IMR-90 (cell line): ENCODE results near the gene CLDN15. TPM values are rescaled to one million over a fixed set of nuclear protein-coding genes. Genes with fewer than 3 reads are reported as not detected.

Experiments used
- ATAC-seq: fragments of 200-7000 bp; cut with Tn5 transposase; 2 replicates; pipeline ENCODE4 v1.9.1; 2020; ENCODE audit warnings: low read depth, mild to moderate bottlenecking, moderate library complexity
- BruUV-seq: library from RNA; stranded (reverse); fragments of 400-500 nt; replicated peaks from 2 replicates; lab custom pipeline; 2021; lab: Mats Ljungman, UMichigan
- CTCF ChIA-PET: fragments of 300-600 bp; formaldehyde crosslinking; extraction: SDS; loops from one replicate; lab custom pipeline; 2021; ENCODE audit warnings: antibody characterized with exemption; lab: Yijun Ruan, JAX
- POLR2A ChIA-PET: fragments of 300-600 bp; sonication (Branson Sonifier 250); formaldehyde crosslinking; loops from one replicate; lab custom pipeline; 2022; ENCODE audit warnings: antibody characterized with exemption; ENCODE audit not compliant: unreplicated experiment; lab: Charles Lee
- DNase-seq: peaks from one replicate; pipeline ENCODE4 v3.0.0; 2013
- H2AFZ ChIP-seq: replicated peaks from 2 replicates; pipeline ENCODE3; 2013; ENCODE audit warnings: low read length, mild to moderate bottlenecking; ENCODE audit not compliant: poor library complexity
- H2AK5ac ChIP-seq: 2 replicates; pipeline ENCODE4 v1.6.1; 2013; ENCODE audit warnings: low read depth, low read length, inconsistent platforms
- H2AK9ac ChIP-seq: replicated peaks from 2 replicates; pipeline ENCODE3; 2013; ENCODE audit warnings: mild to moderate bottlenecking, low read depth, low read length, moderate library complexity; ENCODE audit not compliant: poor library complexity
- H2BK120ac ChIP-seq: 2 replicates; pipeline ENCODE4 v1.6.1; 2013; ENCODE audit warnings: low read depth, low read length, inconsistent platforms
- H2BK15ac ChIP-seq: 3 replicates; pipeline ENCODE4 v1.6.1; 2013; ENCODE audit warnings: low read depth, low read length, inconsistent platforms
- H2BK20ac ChIP-seq: 2 replicates; pipeline ENCODE4 v1.6.1; 2013; ENCODE audit warnings: low read depth, mild to moderate bottlenecking, inconsistent platforms, low read length, moderate library complexity
- H2BK5ac ChIP-seq: 2 replicates; pipeline ENCODE4 v1.6.1; 2013; ENCODE audit warnings: mild to moderate bottlenecking, low read depth, low read length, inconsistent platforms; ENCODE audit not compliant: poor library complexity, severe bottlenecking
- H3K14ac ChIP-seq: replicated peaks from 2 replicates; pipeline ENCODE4 v1.6.1; 2013; ENCODE audit warnings: low read depth, low read length, inconsistent platforms
- H3K18ac ChIP-seq: 2 replicates; pipeline ENCODE4 v1.6.1; 2013; ENCODE audit warnings: low read depth, low read length, control low read depth
- H3K23ac ChIP-seq: 2 replicates; pipeline ENCODE4 v1.6.1; 2013; ENCODE audit warnings: low read depth, low read length, inconsistent platforms
- H3K27ac ChIP-seq: 2 replicates; pipeline ENCODE4 v1.5.1; 2013; ENCODE audit warnings: mild to moderate bottlenecking, control low read depth, low read length; ENCODE audit not compliant: insufficient read depth
- H3K27me3 ChIP-seq: 2 replicates; pipeline ENCODE4 v1.6.1; 2013; ENCODE audit warnings: low read length; ENCODE audit not compliant: control insufficient read depth, insufficient read depth
- H3K36me3 ChIP-seq: 2 replicates; pipeline ENCODE4 v1.6.1; 2013; ENCODE audit warnings: low read length, mixed read lengths; ENCODE audit not compliant: control insufficient read depth, insufficient read depth
- H3K4ac ChIP-seq: 2 replicates; pipeline ENCODE4 v1.6.1; 2013; ENCODE audit warnings: low read depth, low read length, inconsistent platforms
- H3K4me1 ChIP-seq: 2 replicates; pipeline ENCODE4 v1.6.1; 2013; ENCODE audit warnings: low read length, mixed read lengths; ENCODE audit not compliant: control insufficient read depth, insufficient read depth
- H3K4me2 ChIP-seq: 2 replicates; pipeline ENCODE4 v1.6.1; 2013; ENCODE audit warnings: low read depth, mild to moderate bottlenecking, control low read depth, low read length, moderate library complexity
- H3K4me3 ChIP-seq: 2 replicates; pipeline ENCODE4 v1.5.1; 2013; ENCODE audit warnings: low read depth, mild to moderate bottlenecking, control low read depth, low read length, moderate library complexity; ENCODE audit not compliant: insufficient read depth
- H3K56ac ChIP-seq: 2 replicates; pipeline ENCODE4 v1.6.1; 2013; ENCODE audit warnings: low read length, inconsistent platforms; ENCODE audit not compliant: insufficient read depth; ENCODE audit errors: extremely low read depth
- H3K79me1 ChIP-seq, 2 experiments: 2 replicates each; pipeline ENCODE4 v1.6.1; 2013; ENCODE audit warnings: low read length in 2 of 2, inconsistent platforms in 1 of 2, low read depth in 1 of 2
- H3K9ac ChIP-seq: 2 replicates; pipeline ENCODE4 v1.6.1; 2013; ENCODE audit warnings: low read depth, low read length, control low read depth
- H3K9me1 ChIP-seq: 2 replicates; pipeline ENCODE4 v1.6.1; 2013; ENCODE audit warnings: low read length, inconsistent platforms; ENCODE audit not compliant: insufficient read depth
- H3K9me3 ChIP-seq: 2 replicates; pipeline ENCODE4 v1.6.1; 2013; ENCODE audit warnings: low read length; ENCODE audit not compliant: control insufficient read depth, insufficient read depth
- H4K20me1 ChIP-seq: 2 replicates; pipeline ENCODE4 v1.6.1; 2013; ENCODE audit warnings: low read length, inconsistent platforms; ENCODE audit not compliant: insufficient read depth
- H4K5ac ChIP-seq: 2 replicates; pipeline ENCODE4 v1.6.1; 2013; ENCODE audit warnings: mild to moderate bottlenecking, low read depth, low read length, control low read depth
- H4K8ac ChIP-seq, 2 experiments: 2 replicates each; pipeline ENCODE4 v1.6.1; 2013; ENCODE audit warnings: low read depth in 2 of 2, low read length in 2 of 2, control low read depth in 1 of 2, inconsistent platforms in 1 of 2
- H4K91ac ChIP-seq: 2 replicates; pipeline ENCODE4 v1.6.1; 2013; ENCODE audit warnings: low read depth, low read length, inconsistent platforms; ENCODE audit not compliant: insufficient read depth
- WGBS, 2 experiments: methylation state at CpG; one replicate each; pipeline versions ENCODE4 v1.1.5 to v1.1.7; 2013; ENCODE audit warnings: missing lambda C conversion rate in 2 of 2; ENCODE audit not compliant: insufficient read length in 1 of 2; ENCODE audit errors: extremely low coverage in 2 of 2; 5-methylcytosine and 5-hydroxymethylcytosine counted together
- dilution Hi-C: fragments of 300-500 bp; cut with HindIII; formaldehyde crosslinking; loops from one replicate; pipeline ENCODE4 v1.14.3; 2018; ENCODE audit warnings: low sequenced_read_pairs; ENCODE audit not compliant: unreplicated experiment
- in situ Hi-C: fragments of 300-500 bp; cut with MboI; formaldehyde crosslinking; loops from 3 replicates; pipeline ENCODE4 v1.14.3; 2019; ENCODE audit warnings: low sequenced_read_pairs, inconsistent platforms, mixed read lengths
- intact Hi-C: fragments of 100-400 bp; cut with micrococcal nuclease; formaldehyde crosslinking; loops from 2 replicates; pipeline ENCODE4 v1.10.0; 2022
- polyA plus RNA-seq, 3 experiments: library from polyadenylated mRNA; depleted of rRNA; stranded (reverse); fragments of >200 nt; gene quantifications; 2 replicates each; pipeline ENCODE4 v1.2.3, GENCODE V29; 2012; ENCODE audit warnings: low replicate concordance in 1 of 3
- total RNA-seq: library from RNA; depleted of rRNA; stranded (reverse); fragments of >200 nt; gene quantifications from 2 replicates; pipeline ENCODE4 v1.2.3, GENCODE V29; 2012
- TF ChIP-seq, protein P1 (sequence below): conservative IDR thresholded peaks from 2 replicates; pipeline ENCODE4 v1.5.1; 2012; ENCODE audit warnings: mild to moderate bottlenecking, low read depth, low read length, improper control_type of control experiment

Gene CLDN15
- total and polyA plus RNA-seq, 2 of the 4 experiments (the other 2 are of a cell fraction), result 0.72 to 5.4 TPM

DNA sequence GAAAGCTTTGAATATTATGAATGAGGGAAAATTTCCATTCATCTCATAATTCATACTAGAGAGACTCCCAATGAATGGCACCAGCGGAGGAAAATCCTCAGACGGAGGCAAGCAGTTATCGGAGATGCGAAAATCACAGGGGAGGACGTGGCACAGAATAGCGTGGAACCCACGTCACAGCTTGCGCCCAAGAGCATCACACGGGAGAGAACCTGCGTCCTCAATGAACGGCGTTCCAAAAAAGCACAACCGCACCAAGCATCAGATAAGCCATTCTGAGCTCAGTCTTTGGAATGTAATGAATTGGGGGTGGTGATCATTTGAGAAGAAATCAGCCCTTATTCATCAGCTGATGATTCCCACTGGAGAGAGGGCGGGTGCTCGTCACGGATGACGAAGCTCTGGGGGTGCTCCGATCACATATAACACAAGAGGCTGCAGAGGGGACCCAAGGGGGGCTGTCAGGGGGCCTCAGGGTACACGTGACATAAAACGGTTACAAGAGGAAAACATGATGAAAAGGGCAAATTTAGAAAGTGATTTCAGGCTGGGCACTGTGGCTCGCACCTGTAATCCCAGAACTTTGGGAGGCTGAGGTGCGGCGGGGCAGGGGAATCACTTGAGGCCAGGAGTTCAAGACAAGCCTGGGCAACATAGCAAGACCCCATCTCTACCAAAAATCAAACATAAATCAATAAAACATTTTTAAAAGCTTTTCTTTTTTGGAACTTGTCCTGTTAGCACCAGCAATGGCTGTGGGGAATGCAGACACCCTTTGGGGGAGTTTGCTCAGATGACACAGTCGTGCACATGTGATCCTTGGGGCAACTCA lies 41.1 kb upstream of the CLDN15 start:
- H2AK9ac ChIP-seq, result no peak overlapping the region
- no peak overlapping the region for H2BK5ac ChIP-seq
- H3K56ac ChIP-seq, result no peak overlapping the region
- no peak overlapping the region for H3K23ac ChIP-seq
- H3K4me1 ChIP-seq, result no peaks in the 10 kb centered on the region
- no peak overlapping the region for H3K14ac ChIP-seq
- no peak overlapping the region for H3K18ac ChIP-seq
- ChIA-PET POLR2A (no interaction called here), CTCF (interaction anchor here (1.3 kb wide), 1 partner anchor 135 kb away, joined by 8 read pairs; no protein-coding TSS in a partner anchor)
- BruUV-seq, result no TSS peak
- intact Hi-C loops, result no loop called here
- no peak overlapping the region for H3K4ac ChIP-seq
- no peak overlapping the region for H4K8ac ChIP-seq
- H3K79me1 ChIP-seq, result no peaks in the 10 kb centered on the region
- H2BK15ac ChIP-seq, result no peak overlapping the region
- no peak overlapping the region for H2BK20ac ChIP-seq
- H3K4me2 ChIP-seq, result no peak overlapping the region
- in situ Hi-C loops, result loop anchor here (25.0 kb wide), 1 partner anchor 1291 kb away; the partner anchor contains the start of gene AZGP1
- H3K4me3 ChIP-seq, result no peak overlapping the region
- no peak overlapping the region for H4K91ac ChIP-seq
- H3K27me3 ChIP-seq, result peaks cover 26% of the 10 kb centered on the region
- ATAC-seq (no peak), DNase-seq (no peak)
- H2AK5ac ChIP-seq, result no peak overlapping the region
- TF ChIP-seq, protein P1, sequence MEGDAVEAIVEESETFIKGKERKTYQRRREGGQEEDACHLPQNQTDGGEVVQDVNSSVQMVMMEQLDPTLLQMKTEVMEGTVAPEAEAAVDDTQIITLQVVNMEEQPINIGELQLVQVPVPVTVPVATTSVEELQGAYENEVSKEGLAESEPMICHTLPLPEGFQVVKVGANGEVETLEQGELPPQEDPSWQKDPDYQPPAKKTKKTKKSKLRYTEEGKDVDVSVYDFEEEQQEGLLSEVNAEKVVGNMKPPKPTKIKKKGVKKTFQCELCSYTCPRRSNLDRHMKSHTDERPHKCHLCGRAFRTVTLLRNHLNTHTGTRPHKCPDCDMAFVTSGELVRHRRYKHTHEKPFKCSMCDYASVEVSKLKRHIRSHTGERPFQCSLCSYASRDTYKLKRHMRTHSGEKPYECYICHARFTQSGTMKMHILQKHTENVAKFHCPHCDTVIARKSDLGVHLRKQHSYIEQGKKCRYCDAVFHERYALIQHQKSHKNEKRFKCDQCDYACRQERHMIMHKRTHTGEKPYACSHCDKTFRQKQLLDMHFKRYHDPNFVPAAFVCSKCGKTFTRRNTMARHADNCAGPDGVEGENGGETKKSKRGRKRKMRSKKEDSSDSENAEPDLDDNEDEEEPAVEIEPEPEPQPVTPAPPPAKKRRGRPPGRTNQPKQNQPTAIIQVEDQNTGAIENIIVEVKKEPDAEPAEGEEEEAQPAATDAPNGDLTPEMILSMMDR, result no peak
- no peaks in the 10 kb centered on the region for H4K20me1 ChIP-seq
- no peak overlapping the region for H3K9ac ChIP-seq
- no peak overlapping the region for H4K5ac ChIP-seq
- H3K36me3 ChIP-seq, result no peaks in the 10 kb centered on the region
- dilution Hi-C loops, result no loop called here
- no peak overlapping the region for H2AFZ ChIP-seq
- no peaks in the 10 kb centered on the region for H3K9me1 ChIP-seq
- no peak overlapping the region for H3K27ac ChIP-seq
- no peak overlapping the region for H2BK120ac ChIP-seq
- no peaks in the 10 kb centered on the region for H3K9me3 ChIP-seq
- 68% methylated on average over 10 of the region's 24 CpGs; no CpG with 5 or more reads in 1 of the 2 experiments for WGBS, 2 experiments
